K562 (cell line): ENCODE data around the gene NEMP1. TPM values are rescaled to one million over a fixed set of nuclear protein-coding genes. Genes with fewer than 3 reads are reported as not detected.

Experiments
- ATF7 ChIP-seq: fragments of 450-650 bp; IDR thresholded peaks from 2 replicates; pipeline ENCODE4 v1.7.1; 2014; ENCODE audit warnings: mild to moderate bottlenecking, moderate library complexity
- CBX1 ChIP-seq: sonication (generic); IDR thresholded peaks from 2 replicates; pipeline ENCODE4 v1.6.1; 2016; ENCODE audit warnings: antibody characterized with exemption, low read depth, mild to moderate bottlenecking
- CBX2 ChIP-seq: fragments of 200-600 bp; sonication (generic); IDR thresholded peaks from one replicate; pipeline ENCODE4 v1.6.1; 2012; ENCODE audit warnings: mild to moderate bottlenecking, low read length, inconsistent platforms; ENCODE audit not compliant: insufficient read depth, poor library complexity, severe bottlenecking
- CC2D1A ChIP-seq: fragments of 450-650 bp; IDR thresholded peaks from 2 replicates; pipeline ENCODE4 v1.6.1; 2017; ENCODE audit warnings: mild to moderate bottlenecking
- CCNT2 ChIP-seq: IDR thresholded peaks from 2 replicates; pipeline ENCODE4 v1.6.1; 2011; ENCODE audit warnings: borderline replicate concordance, low read depth, mild to moderate bottlenecking, moderate library complexity, mixed read lengths, low read length; ENCODE audit not compliant: insufficient read length; ENCODE audit errors: extremely low read depth
- CEBPZ ChIP-seq: fragments of 150-350 bp; IDR thresholded peaks from 2 replicates; pipeline ENCODE4 v1.6.1; 2014; ENCODE audit warnings: low read depth, mild to moderate bottlenecking, low read length, borderline replicate concordance
- CREM ChIP-seq: IDR thresholded peaks from 2 replicates; pipeline ENCODE4 v1.6.1; 2014; ENCODE audit warnings: antibody characterized with exemption, low read depth
- ETS2 ChIP-seq: IDR thresholded peaks from 2 replicates; pipeline ENCODE4 v1.6.1; 2016; ENCODE audit warnings: borderline replicate concordance, missing genetic modification characterization, mild to moderate bottlenecking, moderate library complexity, missing compliant biosample characterization; ENCODE audit not compliant: poor library complexity, severe bottlenecking
- ETV6 ChIP-seq, 3 experiments: fragments of 150-350 bp in 1 of 3; sonication (generic) in 1 of 3; formaldehyde crosslinking in 1 of 3; IDR thresholded peaks; 2 replicates each; pipeline versions ENCODE4 v1.6.1 to v1.8.0; 2014 to 2022; ENCODE audit warnings: borderline replicate concordance in 2 of 3, low read depth in 2 of 3, antibody characterized with exemption in 1 of 3, low read length in 1 of 3, mild to moderate bottlenecking in 1 of 3, missing genetic modification reagents in 1 of 3
- FOXK1 ChIP-seq: sonication (generic); formaldehyde crosslinking; IDR thresholded peaks from 2 replicates; pipeline ENCODE4 v1.8.0; 2022; ENCODE audit warnings: missing genetic modification reagents, mild to moderate bottlenecking, borderline replicate concordance
- NR2C1 ChIP-seq, 2 experiments: fragments of 450-650 bp; IDR thresholded peaks; 2 replicates each; pipeline ENCODE4 v1.6.1; 2017; ENCODE audit warnings: mild to moderate bottlenecking in 2 of 2, antibody characterized with exemption in 1 of 2, inconsistent platforms in 1 of 2, missing compliant biosample characterization in 1 of 2, missing genetic modification characterization in 1 of 2
- PTTG1 ChIP-seq: fragments of 450-650 bp; IDR thresholded peaks from 2 replicates; pipeline ENCODE4 v1.6.1; 2016; ENCODE audit warnings: low read depth, mild to moderate bottlenecking, missing genetic modification characterization, missing compliant biosample characterization
- RAD21 ChIP-seq, 2 experiments: fragments of 250-450 bp in 1 of 2; fragments of 450-650 bp in 1 of 2; sonication (Bioruptor Pico) in 1 of 2; formaldehyde crosslinking in 1 of 2; IDR thresholded peaks in 1 of 2; conservative IDR thresholded peaks in 1 of 2; 2 replicates each; pipeline versions ENCODE4 v1.4.0 to v1.8.0; 2020 to 2022; ENCODE audit warnings: mild to moderate bottlenecking in 2 of 2, moderate library complexity in 1 of 2
- SMAD1 ChIP-seq: fragments of 150-350 bp; IDR thresholded peaks from 2 replicates; pipeline ENCODE4 v1.6.1; 2014; ENCODE audit warnings: low read length, low read depth; ENCODE audit not compliant: partially characterized antibody
- SMC3 ChIP-seq: conservative IDR thresholded peaks from 2 replicates; pipeline ENCODE4 v1.6.1; 2011; ENCODE audit warnings: low read depth, low read length, improper control_type of control experiment; ENCODE audit not compliant: insufficient read depth
- TAF15 ChIP-seq: fragments of 200-400 bp; formaldehyde crosslinking; IDR thresholded peaks from 2 replicates; pipeline ENCODE4 v1.6.1; 2017; ENCODE audit warnings: mild to moderate bottlenecking, low read depth, low read length, moderate library complexity
- ZNF175 ChIP-seq: fragments of 200-800 bp; sonication (Bioruptor generic); IDR thresholded peaks from 2 replicates; pipeline ENCODE4 v1.6.1; 2016; ENCODE audit warnings: low read depth, mild to moderate bottlenecking, missing genetic modification characterization, missing compliant biosample characterization
- ZNF316 ChIP-seq: fragments of 450-650 bp; IDR thresholded peaks from 2 replicates; pipeline ENCODE4 v1.6.1; 2016
- ZNF584 ChIP-seq: fragments of 200-800 bp; sonication (Bioruptor generic); IDR thresholded peaks from 2 replicates; pipeline ENCODE4 v1.6.1; 2016; ENCODE audit warnings: low read depth, mild to moderate bottlenecking, missing genetic modification characterization, missing compliant biosample characterization
- polyA plus RNA-seq, 8 experiments: library from polyadenylated mRNA; depleted of rRNA in 4 of 8; stranded (reverse) in 5 of 8; unstranded in 3 of 8; fragments of >200 nt; fragmentation: Nextera tagmentation in 2 of 8; fragmentation: Illumina TruSeq in 1 of 8; extraction: Ambion mirVana in 2 of 8; extraction: Trizol in 1 of 8; gene quantifications; 2 replicates each; pipeline versions ENCODE4 v1.2.1 to v1.2.3, GENCODE V29; 2011 to 2014; ENCODE audit warnings: inconsistent platforms in 1 of 8, missing spikeins in 1 of 8
- total RNA-seq, 7 experiments: library from RNA; depleted of rRNA in 6 of 7; stranded (reverse); fragments of >200 nt in 6 of 7; fragmentation: Illumina TruSeq in 2 of 7; extraction: Trizol in 2 of 7; gene quantifications; 2 replicates each; pipeline versions ENCODE4 v1.2.1 to v1.2.3, GENCODE V29; 2011 to 2021; ENCODE audit warnings: low replicate concordance in 1 of 7
- TF ChIP-seq, protein P1 (sequence below): sonication (generic); formaldehyde crosslinking; IDR thresholded peaks from 2 replicates; pipeline ENCODE4 v1.8.0; 2022; ENCODE audit warnings: mild to moderate bottlenecking, low read depth, missing genetic modification reagents
- TF ChIP-seq, protein P2 (sequence below): fragments of 450-650 bp; formaldehyde crosslinking; IDR thresholded peaks from 2 replicates; pipeline ENCODE4 v1.4.0; 2020; ENCODE audit warnings: mild to moderate bottlenecking, moderate library complexity

Gene NEMP1
- total and polyA plus RNA-seq, 9 of the 15 experiments (the other 6 are each of a cell fraction or from before 2014, with no cell fraction given): 9.5 to 82.2 (median 41.2) TPM

- no peak for TF ChIP-seq TAF15
- TF ChIP-seq NR2C1 (IDR thresholded peaks at IDR 0.05): no peak
- no peak for TF ChIP-seq NR2C1 (tag; IDR thresholded peaks at IDR 0.05)
- TF ChIP-seq, protein P1, sequence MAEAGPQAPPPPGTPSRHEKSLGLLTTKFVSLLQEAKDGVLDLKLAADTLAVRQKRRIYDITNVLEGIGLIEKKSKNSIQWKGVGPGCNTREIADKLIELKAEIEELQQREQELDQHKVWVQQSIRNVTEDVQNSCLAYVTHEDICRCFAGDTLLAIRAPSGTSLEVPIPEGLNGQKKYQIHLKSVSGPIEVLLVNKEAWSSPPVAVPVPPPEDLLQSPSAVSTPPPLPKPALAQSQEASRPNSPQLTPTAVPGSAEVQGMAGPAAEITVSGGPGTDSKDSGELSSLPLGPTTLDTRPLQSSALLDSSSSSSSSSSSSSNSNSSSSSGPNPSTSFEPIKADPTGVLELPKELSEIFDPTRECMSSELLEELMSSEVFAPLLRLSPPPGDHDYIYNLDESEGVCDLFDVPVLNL: no peak
- peak; percentile 70 for TF ChIP-seq SMC3
- TF ChIP-seq SMAD1: no peak
- no peak for TF ChIP-seq ZNF584 (CRISPR knock-in tag)
- no peak for TF ChIP-seq ETV6 (IDR thresholded peaks at IDR 0.05; ENCODE audit: borderline replicate concordance in 1 of 2, low read depth in 2 of 2, low read length in 1 of 2)
- no peak for TF ChIP-seq ETV6 (CRISPR knock-in tag; IDR thresholded peaks at IDR 0.05; ENCODE audit: borderline replicate concordance)
- TF ChIP-seq CBX2: no peak
- 0 out of 2 replicates have a peak, but pooled peaks have one; percentile 29 for TF ChIP-seq CC2D1A
- no peak for TF ChIP-seq ZNF175 (CRISPR knock-in tag)
- TF ChIP-seq CREM: peak; percentile 59
- no peak for TF ChIP-seq PTTG1 (tag)
- TF ChIP-seq ATF7: no peak
- no peak for TF ChIP-seq CEBPZ
- TF ChIP-seq FOXK1 (CRISPR knock-in tag): no peak
- TF ChIP-seq, protein P2, sequence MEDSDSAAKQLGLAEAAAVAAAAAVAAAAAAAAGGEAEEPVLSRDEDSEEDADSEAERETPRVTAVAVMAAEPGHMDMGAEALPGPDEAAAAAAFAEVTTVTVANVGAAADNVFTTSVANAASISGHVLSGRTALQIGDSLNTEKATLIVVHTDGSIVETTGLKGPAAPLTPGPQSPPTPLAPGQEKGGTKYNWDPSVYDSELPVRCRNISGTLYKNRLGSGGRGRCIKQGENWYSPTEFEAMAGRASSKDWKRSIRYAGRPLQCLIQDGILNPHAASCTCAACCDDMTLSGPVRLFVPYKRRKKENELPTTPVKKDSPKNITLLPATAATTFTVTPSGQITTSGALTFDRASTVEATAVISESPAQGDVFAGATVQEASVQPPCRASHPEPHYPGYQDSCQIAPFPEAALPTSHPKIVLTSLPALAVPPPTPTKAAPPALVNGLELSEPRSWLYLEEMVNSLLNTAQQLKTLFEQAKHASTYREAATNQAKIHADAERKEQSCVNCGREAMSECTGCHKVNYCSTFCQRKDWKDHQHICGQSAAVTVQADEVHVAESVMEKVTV (CRISPR knock-in tag): peak; percentile 70
- TF ChIP-seq CBX1: no peak
- TF ChIP-seq RAD21 (CRISPR knock-in tag; conservative IDR thresholded peaks at IDR 0.05 in 1 of 2, IDR thresholded peaks at IDR 0.05 in 1 of 2): peak; percentile 77 to 82
- no peak; the same call in 1 of the 2 replicates for TF ChIP-seq ZNF316
- TF ChIP-seq ETS2 (tag): no peak
- TF ChIP-seq CCNT2: no peak
Observed at GRCh38 chr12:57124261-57124877, 45.8 kb upstream of the NEMP1 start (continued).
